Measurements from ENCODE around the gene RBM47. TPM values are rescaled to one million over a fixed set of nuclear protein-coding genes. Genes with fewer than 3 reads are reported as not detected.
A peak's percentile ranks its signal among the peaks of the same experiment; 100 is the strongest.

Gene RBM47
- total and polyA plus RNA-seq, 2 experiments from 2014 or later: 35.6 to 139 TPM

DNA sequence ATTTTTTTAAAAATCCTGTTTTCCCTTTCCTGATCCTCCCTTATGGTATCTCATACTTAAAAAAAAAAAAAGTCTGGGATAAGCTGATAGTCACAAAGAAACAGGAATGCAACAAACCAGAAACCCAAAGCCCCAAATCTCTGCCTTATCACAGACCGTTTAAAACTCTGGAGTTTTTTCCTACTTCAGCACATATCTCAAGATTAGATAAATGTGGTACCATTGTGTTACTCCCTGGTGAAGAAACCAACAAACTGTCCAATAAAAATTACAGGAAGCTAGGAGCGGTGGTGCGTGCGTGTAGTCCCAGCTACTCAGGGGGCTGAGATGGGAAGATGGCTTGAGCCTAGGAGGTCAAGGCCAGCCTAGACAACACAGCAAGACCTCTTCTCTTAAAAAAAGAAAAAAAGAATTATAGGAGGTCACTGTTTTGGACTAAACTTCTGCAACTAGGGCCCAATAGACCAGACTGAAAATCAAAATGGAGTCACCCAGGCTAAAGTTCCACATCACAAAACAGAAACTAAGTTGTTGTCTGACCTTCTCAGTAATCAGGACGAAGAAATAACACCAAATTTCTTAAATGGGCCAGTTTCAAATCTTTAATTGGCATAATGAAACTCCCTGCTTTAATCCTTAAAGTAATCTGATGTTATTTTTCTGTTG is 51.9 kb downstream of the RBM47 start (continued):
- no peak for TF ChIP-seq ZNF462 (CRISPR knock-in tag; IDR thresholded peaks at IDR 0.05)

GRCh38 chr4:40576651-40577480 is 52.8 kb downstream of the RBM47 start:
- no peak overlapping the region for H2AFZ ChIP-seq
- DNase-seq (ENCODE audit: low spot score) (peak; percentile 41), ATAC-seq (peak; percentile 44)
- no peaks in the 10 kb centered on the region for H3K27me3 ChIP-seq (ENCODE audit: insufficient read depth)
- peak overlapping the region; percentile 76 for H3K27ac ChIP-seq (ENCODE audit: low read depth)
- H3F3A ChIP-seq (replicated peaks; ENCODE audit: low read depth): peaks cover 8% of the 10 kb centered on the region; the same call in 1 of the 2 replicates
- H3K79me2 ChIP-seq (replicated peaks; ENCODE audit: insufficient read depth): peaks cover 98% of the 10 kb centered on the region
- peaks cover 1% of the 10 kb centered on the region for H3K27me3 Mint-ChIP-seq (ENCODE audit: insufficient read depth, low read depth, poor library complexity)
- peaks cover 36% of the 10 kb centered on the region for H3K4me1 Mint-ChIP-seq
- H3K4me2 ChIP-seq: no peak overlapping the region
- peaks cover 34% of the 10 kb centered on the region for H3K36me3 Mint-ChIP-seq (ENCODE audit: low read depth)
- no peak overlapping the region for H3K4me3 Mint-ChIP-seq
- no peaks in the 10 kb centered on the region; the same call in 1 of the 2 replicates for H3K36me3 ChIP-seq (ENCODE audit: insufficient read depth)
- peak overlapping the region; percentile 81 for H3K27ac Mint-ChIP-seq
- no peaks in the 10 kb centered on the region for H3K9me3 Mint-ChIP-seq
- H3K9me2 ChIP-seq (ENCODE audit: insufficient read depth): no peaks in the 10 kb centered on the region
- H4K20me1 ChIP-seq (replicated peaks; ENCODE audit: insufficient read depth): peaks cover 32% of the 10 kb centered on the region
- H3K4me1 ChIP-seq (ENCODE audit: insufficient read depth): peaks cover 20% of the 10 kb centered on the region
- H3K4me3 ChIP-seq: no peak overlapping the region
- TF ChIP-seq CTCF (conservative IDR thresholded peaks at IDR 0.05; ENCODE audit: low read depth in 2 of 2) (no peak), ZNF462 (CRISPR knock-in tag; IDR thresholded peaks at IDR 0.05) (no peak), EZH2phosphoT487 (IDR thresholded peaks at IDR 0.05; ENCODE audit: unreplicated experiment) (no peak), POLR2AphosphoS5 (IDR thresholded peaks at IDR 0.05; ENCODE audit: low read depth) (no peak), NANOG (IDR thresholded peaks at IDR 0.05; ENCODE audit: borderline replicate concordance) (no peak)

Measured in GM23338 (cell line).